GM18499 (cell line): ENCODE results near the gene MYZAP.

Source experiments
- ATAC-seq: cut with Tn5 transposase; IDR thresholded peaks from one replicate; pipeline ENCODE4 v1.9.1; 2021; ENCODE audit warnings: moderate number of reproducible peaks; ENCODE audit not compliant: insufficient read depth, unreplicated experiment

MYZAP gene

DNA sequence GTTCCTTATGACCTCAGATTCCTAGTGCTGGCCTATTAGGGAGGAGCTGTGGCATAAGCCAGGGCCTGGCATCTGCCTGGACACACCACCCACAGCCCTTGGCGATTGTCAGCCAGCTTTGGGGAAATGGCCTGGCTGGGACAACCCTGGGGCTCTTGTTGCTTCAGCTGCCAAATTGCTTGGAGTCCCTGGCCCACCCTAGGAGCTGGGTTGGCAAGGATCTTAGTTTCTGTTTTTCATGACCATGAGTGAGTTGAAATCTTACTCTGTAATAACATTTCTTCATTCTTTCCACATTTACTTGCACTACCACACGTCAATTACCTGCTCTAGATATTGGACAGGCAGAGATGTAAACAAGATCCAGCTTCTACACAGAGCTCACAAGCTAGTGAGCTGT lies 1.9 kb upstream of the MYZAP start:
- ATAC-seq: no peak

- no peak for ATAC-seq
Measured at GRCh38 chr15:57591237-57591821, 375 bp upstream of the MYZAP start.

DNA sequence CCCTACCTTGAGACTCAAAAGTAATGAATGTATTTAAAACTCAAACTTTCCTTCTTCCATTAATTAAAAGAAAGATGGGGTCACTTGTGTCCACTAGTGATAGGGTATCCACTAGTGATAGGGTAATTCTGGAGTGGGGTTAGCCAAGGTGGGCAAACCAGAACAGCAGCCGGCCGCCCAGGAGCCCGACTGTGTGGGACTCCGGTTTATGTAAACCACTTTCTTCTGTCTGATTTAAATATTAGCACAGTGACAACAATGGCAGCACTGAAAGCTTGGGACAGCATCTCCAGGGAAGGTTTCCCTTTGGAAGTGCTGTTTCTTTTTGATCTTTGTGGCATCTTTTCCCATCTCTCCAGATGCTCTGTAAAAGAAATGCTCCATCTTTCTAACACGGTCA lies 722 bp downstream of the MYZAP start:
- no peak for ATAC-seq

- no peak for ATAC-seq
Measured at GRCh38 chr15:57592836-57593420, 1.2 kb downstream of the MYZAP start.

- no peak for ATAC-seq
Measured at GRCh38 chr15:57594479-57594878, 2.8 kb downstream of the MYZAP start.

- no peak for ATAC-seq
Measured at GRCh38 chr15:57595011-57595866, 3.5 kb downstream of the MYZAP start.

GRCh38 chr15:57596301-57596855 lies 4.7 kb downstream of the MYZAP start:
- no peak for ATAC-seq

DNA sequence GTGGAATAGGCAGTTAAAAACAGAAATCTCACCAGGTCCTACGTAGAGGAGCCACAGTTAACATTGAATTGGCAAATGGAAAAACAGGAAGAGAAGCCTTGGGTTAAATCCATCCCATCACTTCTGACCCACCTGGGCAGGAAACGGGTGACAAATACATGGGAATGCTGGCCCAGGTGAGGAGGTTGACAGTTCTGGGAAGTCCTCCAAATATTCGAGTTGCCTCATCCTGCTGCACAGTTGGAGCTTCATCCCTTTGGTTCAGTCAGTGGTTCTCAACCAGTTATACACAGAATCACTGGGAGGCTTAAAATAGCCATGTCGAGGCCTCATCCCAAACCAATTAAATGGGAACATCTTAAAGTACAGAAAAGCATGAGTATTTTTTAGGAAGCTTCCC lies 5.3 kb downstream of the MYZAP start:
- ATAC-seq: no peak

DNA sequence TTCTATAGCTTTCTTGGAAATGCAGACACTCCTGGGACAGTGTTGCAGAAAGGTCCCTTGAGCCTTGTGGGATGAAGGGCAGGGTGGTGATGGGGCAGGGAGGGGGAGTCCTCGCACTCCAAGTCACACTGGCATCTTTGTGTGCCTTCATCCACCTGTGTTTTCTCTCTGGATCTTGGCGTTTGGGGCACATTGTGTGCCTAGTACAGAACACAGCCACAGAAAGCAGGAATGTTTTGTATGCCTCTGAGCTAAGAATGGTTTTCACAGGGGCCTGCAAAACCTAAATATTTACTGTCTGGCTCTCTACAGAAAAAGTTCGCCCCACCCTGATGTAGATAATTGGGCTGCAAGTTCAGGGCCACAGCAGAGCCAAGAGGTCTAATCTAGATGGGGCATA lies 5.7 kb downstream of the MYZAP start:
- ATAC-seq: no peak

GRCh38 chr15:57598346-57598745 lies 6.6 kb downstream of the MYZAP start:
- no peak for ATAC-seq

GRCh38 chr15:57599296-57599810 lies 7.6 kb downstream of the MYZAP start:
- no peak for ATAC-seq

DNA sequence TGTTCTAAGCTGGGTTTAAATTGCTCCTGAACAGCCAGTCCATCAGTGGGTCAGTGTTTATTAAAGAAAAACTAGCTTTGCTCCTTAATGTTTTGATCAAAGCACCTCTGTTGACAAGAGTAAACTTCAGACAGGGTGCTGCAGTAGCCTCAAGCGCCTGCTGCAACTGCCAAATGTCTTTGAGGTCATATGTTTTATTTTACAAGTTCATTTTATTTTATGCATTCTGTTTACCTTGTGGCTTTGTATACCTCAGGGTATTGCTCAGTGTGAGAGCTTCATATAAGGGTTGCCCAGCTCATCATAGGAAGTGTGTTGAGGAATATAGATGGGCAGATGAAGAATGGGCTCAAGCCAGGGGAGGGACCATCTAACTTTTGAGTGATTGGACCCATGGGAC lies 8.5 kb downstream of the MYZAP start:
- no peak for ATAC-seq

DNA sequence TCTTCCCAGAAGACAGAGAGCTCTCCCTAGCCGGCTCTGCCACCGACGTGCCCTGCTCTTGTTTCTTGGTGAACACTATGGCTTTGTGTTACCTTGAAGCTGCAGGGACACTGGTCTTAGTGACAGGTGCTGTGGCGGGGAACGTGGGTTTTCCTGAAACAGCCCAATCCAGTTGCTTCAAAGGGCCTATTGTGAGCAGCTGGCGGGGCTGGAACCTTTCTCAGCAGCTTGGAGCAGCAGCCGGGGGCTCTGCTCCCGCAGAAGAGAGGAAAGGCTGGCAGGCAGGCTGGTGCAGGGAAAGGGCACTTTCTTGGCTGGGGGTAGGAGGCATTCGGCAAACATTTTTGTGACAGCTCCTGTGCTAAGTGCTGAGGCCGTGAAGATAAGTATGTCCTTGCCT lies 12.8 kb downstream of the MYZAP start:
- no peak for ATAC-seq

DNA sequence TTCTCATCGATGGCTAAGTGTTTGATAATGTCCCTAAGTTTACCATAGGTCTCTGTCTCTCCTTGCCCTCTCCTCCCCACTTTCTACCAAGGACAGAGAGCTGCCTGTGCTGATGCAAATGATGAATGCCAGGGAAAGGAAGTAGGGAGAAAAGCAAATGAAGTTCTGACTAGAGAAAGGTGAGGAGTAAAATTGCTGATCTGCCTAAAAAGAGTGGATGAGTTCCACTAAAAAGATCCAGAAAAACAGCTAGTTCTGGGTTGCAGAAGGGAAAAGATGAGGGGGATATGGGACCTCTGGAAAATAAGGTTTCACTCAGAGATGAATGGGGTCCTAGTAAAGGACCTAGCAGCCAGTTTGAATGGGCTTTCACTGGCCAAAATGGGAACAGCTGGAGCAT lies 13.8 kb downstream of the MYZAP start:
- ATAC-seq: no peak

DNA sequence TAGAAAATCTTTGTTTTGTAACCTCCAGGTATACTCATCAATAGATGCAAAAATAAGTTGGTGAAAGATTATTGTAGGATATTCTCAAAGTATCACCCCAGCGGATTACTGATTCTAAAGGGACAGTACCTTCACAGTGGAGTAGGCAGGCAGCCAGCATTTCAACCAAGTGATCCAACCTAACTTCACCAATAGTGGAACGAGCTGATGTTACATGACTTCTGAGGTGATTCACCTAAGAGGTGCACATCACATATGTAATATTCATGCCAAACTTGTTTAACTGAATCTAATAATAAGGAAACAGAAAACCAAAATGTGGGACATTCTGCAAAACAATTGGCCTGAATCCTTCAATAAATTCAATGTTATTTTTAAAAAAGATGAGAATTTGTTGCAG lies 14.3 kb downstream of the MYZAP start:
- ATAC-seq: no peak

DNA sequence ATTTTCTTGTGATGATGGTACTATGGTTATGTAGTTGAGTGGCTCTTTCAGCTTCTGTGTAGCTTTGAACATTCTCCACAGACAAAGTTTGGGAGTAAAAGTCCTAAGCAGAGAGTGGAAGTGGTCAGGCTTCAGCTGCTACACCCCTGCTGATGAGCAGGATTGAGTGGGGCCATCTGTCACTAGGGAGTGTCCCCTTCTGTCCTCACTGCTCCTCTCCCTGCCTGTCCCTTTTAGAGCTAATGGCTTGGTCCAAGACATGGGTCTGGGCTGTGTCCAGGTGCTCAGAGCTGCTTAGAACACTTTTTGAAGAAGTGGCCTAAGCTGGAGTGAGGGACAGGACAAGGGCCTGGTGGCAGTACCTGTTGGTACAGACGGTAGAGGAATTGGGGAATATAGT lies 15.1 kb downstream of the MYZAP start:
- no peak for ATAC-seq

DNA sequence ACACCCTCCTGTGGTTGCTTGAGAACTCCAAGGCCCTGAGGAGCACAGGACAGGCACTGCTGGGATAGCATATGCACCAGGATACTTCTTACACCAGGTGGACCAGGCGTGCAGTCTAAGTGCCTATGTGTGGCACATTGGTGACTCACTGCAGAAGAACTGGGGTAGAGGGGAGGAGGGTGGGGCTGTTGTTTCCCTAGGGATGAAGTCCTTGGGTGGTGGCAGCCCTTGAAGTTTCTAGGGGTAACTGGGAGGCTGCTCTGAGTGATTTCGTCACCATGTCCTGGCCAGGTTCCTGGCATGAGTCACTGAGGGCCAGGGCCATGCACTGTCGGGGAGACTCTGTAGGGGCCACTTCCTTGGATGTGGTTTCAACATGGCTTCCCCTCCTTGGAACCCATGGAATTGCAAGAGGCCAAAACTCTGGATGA lies 15.9 kb downstream of the MYZAP start:
- ATAC-seq: no peak

DNA sequence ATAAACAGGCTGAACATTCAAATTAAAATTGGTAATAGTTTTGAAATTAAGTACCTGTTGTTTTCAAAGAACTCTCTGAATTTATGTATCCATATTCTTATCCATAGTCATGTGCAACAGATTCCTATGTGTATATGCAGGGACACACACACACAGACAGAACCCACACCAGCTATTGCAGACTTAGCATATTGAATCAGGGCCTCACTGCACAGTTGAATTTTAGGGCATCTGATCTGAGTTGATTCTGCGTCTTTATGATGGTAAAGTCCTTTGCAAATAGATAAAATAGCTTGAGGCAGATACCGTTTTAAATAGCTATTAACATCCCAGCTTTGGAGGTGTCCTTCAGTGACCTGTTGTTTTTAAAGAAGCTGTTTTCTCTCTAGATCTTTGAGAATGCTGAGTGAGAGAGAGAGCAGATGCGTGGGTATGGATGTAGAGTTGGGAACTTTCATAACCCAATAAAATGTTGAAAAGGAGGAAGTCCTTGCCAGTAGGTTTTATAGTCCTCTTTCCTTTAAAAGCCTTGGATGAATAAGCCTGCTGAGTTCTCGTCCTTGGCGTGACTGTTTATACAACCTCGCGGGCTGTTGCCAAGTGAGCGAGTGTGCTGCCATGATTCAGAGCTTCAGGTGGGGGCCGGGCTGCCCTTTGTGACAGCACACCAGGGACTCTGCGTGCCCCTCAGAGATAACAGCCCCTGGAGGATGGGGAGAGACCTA lies 18.3 kb downstream of the MYZAP start:
- ATAC-seq: no peak

DNA sequence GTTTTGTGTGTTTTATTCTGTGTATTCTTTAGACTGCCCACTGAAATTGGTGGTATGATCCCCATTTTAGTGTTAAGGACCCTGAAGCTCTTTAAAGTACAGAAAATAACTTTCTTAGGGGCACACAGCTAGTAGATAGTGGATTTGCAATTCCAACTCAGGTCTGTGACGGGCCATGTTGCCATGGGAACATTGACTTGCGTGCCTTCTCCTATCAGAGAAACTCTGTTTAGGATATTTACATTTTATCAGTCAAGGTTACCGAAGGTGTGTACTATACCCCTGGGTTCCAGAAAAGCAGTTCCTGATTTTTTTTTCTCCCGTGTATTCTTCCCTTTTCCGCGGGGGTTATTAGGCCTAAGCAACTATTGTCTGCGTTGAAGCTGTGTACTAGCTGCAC lies 19.4 kb downstream of the MYZAP start:
- no peak for ATAC-seq

GRCh38 chr15:57611938-57612337 lies 20.2 kb downstream of the MYZAP start:
- ATAC-seq: no peak

GRCh38 chr15:57614241-57614640 lies 22.5 kb downstream of the MYZAP start:
- ATAC-seq: no peak
